ENCODE measurements around the gene PIEZO1. TPM values are rescaled to one million over a fixed set of nuclear protein-coding genes. Genes with fewer than 3 reads are reported as not detected.
"Not testable (repeated sequence)": the region's sequence is repeated elsewhere in the genome, so short reads cannot be mapped to it uniquely, and the experiment has no call there.

Gene PIEZO1
- total RNA-seq, 4 donors from 2014 or later: 81.2 to 145 (median 113) TPM

GRCh38 chr16:88773812-88774291, 11.2 kb downstream of the PIEZO1 start:
- whole genome bisulfite sequencing, 2 donors: 71 to 72% methylated on average over 6 to 7 of the region's 12 CpGs
- intact Hi-C loops (cut with DNase I): no loop called here
- no peaks in the 10 kb centered on the region for H3K9me3 ChIP-seq
- H3K4me3 ChIP-seq (replicated peaks in 1 of 3): no peak overlapping the region
- H3K27me3 ChIP-seq: no peaks in the 10 kb centered on the region
- DNase-seq: peak in 1 of 2 donors; percentile 43
- H3K36me3 ChIP-seq: no peaks in the 10 kb centered on the region
- H3K27ac ChIP-seq: no peak overlapping the region
- TF ChIP-seq CTCF (IDR thresholded peaks at IDR 0.05) (no peak), POLR2A (IDR thresholded peaks at IDR 0.05) (no peak)
- peaks cover 26 to 54% of the 10 kb centered on the region in 2 donors for H3K4me1 ChIP-seq

DNA sequence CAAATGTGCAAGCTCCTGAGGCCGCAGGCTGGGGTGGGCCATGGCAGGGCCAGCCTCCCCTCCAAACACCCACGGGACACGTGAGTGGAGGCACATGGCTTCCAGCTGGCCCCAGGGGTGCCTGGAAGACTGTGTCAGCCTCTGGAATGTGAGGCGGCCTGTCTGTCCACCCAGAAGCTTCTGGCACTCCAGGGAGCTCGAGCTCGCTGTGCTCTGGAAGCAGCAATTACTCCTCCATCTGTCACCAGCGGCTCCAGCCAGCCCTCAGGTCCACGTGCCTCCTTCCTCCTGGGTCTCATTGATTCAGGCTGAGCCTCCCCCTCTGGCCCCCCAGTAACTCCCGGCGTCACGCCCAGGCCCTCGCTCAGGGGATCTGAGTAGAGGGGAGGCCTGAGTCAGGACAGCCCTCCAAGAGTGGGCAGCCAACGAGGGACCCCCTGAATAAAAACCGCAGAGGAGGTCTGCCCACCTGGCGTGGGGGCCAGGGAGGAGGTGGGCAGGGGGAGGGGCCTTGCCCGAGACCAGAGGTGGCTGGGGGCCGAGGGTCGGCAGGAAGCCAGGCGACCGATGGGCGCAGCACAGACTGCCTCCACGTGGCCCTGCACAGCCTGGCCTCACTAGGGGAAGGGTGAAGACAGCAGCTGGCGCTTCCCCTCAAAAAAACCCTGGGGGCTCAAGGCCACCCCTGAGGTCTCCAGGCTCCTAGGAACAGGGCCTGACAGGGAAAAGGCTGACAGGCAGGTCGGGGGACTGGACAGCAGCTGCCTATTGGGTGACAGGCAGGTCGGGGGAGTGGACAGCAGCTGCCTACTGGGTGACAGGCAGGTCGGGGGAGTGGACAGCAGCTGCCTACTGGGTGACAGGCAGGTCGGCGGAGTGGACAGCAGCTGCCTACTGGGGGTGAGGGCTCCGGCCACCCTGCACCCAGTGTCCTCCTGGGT, 11.9 kb downstream of the PIEZO1 start:
- peak overlapping the region in 1 of 3 donors; percentile 36 for H3K27ac ChIP-seq
- no peak for TF ChIP-seq CTCF (IDR thresholded peaks at IDR 0.05)
- no peak for TF ChIP-seq POLR2A (IDR thresholded peaks at IDR 0.05)
- WGBS, 2 donors: 74 to 76% methylated on average over 20 to 29 of the region's 29 CpGs
- H3K27me3 ChIP-seq: no peaks in the 10 kb centered on the region
- H3K36me3 ChIP-seq: no peaks in the 10 kb centered on the region
- no peak overlapping the region for H3K4me3 ChIP-seq (replicated peaks in 1 of 3)
- DNase-seq: peak in 1 of 2 donors; percentile 33
- no peaks in the 10 kb centered on the region for H3K9me3 ChIP-seq
- intact Hi-C loops (cut with DNase I): no loop called here
- H3K4me1 ChIP-seq: peaks cover 33 to 62% of the 10 kb centered on the region in 2 donors

DNA sequence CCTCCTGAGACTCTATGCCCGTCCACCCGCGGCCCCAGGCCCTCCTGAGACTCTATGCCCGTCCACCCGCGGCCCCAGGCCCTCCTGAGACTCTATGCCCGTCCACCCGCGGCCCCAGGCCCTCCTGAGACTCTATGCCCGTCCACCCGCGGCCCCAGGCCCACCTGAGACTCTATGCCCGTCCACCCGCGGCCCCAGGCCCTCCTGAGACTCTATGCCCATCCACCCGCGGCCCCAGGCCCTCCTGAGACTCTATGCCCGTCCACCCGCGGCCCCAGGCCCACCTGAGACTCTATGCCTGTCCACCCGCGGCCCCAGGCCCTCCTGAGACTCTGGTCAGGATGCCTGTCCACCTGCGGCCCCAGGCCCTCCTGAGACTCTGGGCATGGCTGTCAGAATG, 13.2 kb downstream of the PIEZO1 start:
- H3K27ac ChIP-seq; H3K36me3 ChIP-seq; H3K4me3 ChIP-seq (replicated peaks in 1 of 3); H3K27me3 ChIP-seq; DNase-seq; intact Hi-C loops (cut with DNase I); H3K9me3 ChIP-seq: not testable (repeated sequence)
- H3K4me1 ChIP-seq: peaks cover 45 to 75% of the 10 kb centered on the region in 2 donors
- 82% methylated on average over 5 of the region's 23 CpGs; no CpG with 5 or more reads in 1 of the 2 donors for WGBS, 2 donors

- Histone ChIP-seq H3K9me3 (no peaks in the 10 kb centered on the region), H3K27me3 (no peaks in the 10 kb centered on the region), H3K36me3 (no peaks in the 10 kb centered on the region), H3K27ac (peak overlapping the region; percentile 75 to 93 (median 91)), H3K4me3 (replicated peaks in 1 of 3) (no peak overlapping the region), H3K4me1 (peaks cover 49 to 80% of the 10 kb centered on the region in 2 donors)
- intact Hi-C loops (cut with DNase I): no loop called here
- WGBS, 2 donors: 73 to 80% methylated on average over 5 to 10 of the region's 19 CpGs
- no peak for DNase-seq
- no peak for TF ChIP-seq POLR2A (IDR thresholded peaks at IDR 0.05)
- TF ChIP-seq CTCF (IDR thresholded peaks at IDR 0.05): no peak
These were observed 13.7 kb downstream of the PIEZO1 start for GRCh38 chr16:88771294-88771772.

DNA sequence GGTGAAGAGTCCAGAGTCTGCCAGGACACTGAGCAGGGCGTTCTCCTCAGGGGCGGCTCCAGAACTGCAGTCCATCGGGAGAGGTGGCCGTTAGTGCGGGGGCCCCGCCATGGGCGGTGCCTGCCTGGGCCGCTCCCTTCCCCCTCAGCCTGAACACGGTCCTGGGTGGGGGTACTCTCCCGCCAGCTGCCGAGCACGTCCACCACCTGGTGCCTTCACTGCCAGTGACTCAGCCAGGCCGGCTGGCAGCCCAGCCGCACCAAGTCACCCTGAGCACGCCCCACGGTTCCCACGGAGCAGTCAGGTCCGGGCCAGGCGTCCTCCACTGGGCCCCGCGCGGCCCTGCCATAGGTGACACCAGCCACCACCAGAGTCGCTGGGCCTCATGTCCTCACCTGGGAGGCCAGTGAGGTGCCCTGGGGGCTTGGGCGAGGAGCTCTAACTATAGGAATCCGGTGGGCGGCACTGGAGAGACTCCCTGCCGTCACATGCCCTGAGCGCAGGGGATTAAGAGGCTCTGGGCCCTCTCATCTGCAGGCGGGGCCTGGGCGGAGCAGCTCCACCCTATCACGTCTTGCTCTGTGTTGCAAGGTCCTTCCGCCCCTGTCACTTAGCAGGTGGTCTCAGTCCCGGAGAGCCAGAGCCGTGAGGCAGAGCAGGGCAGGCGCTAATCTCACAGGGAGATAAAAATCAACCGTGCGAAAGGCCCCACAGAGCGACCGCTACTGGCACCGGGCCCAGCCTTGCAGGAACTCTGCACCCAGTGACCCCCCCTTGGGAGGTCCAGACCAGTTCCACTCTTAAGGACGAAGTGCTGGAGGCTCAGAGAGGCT, 14.3 kb downstream of the PIEZO1 start:
- no peaks in the 10 kb centered on the region for H3K9me3 ChIP-seq
- H3K4me1 ChIP-seq: peaks cover 53 to 86% of the 10 kb centered on the region in 2 donors
- TF ChIP-seq CTCF (IDR thresholded peaks at IDR 0.05): no peak
- peak in 1 of 2 donors; percentile 61 for TF ChIP-seq POLR2A (IDR thresholded peaks at IDR 0.05)
- intact Hi-C loops (cut with DNase I): no loop called here
- H3K27ac ChIP-seq: peak overlapping the region; percentile 75 to 93 (median 91)
- WGBS, 2 donors: 13 to 33% methylated on average over 9 to 22 of the region's 41 CpGs
- H3K36me3 ChIP-seq: no peaks in the 10 kb centered on the region
- peak; percentile 93 for DNase-seq
- H3K27me3 ChIP-seq: no peaks in the 10 kb centered on the region
- H3K4me3 ChIP-seq (replicated peaks in 1 of 3): peak overlapping the region in 1 of 3 donors; percentile 5
